Measurements from ENCODE around the gene SNED1. TPM values are rescaled to one million over a fixed set of nuclear protein-coding genes. Genes with fewer than 3 reads are reported as not detected.
"Not testable (repeated sequence)": the region's sequence is repeated elsewhere in the genome, so short reads cannot be mapped to it uniquely, and the experiment has no call there.

The SNED1 gene
- polyA plus RNA-seq, 1 donor, result 6.6 TPM

DNA sequence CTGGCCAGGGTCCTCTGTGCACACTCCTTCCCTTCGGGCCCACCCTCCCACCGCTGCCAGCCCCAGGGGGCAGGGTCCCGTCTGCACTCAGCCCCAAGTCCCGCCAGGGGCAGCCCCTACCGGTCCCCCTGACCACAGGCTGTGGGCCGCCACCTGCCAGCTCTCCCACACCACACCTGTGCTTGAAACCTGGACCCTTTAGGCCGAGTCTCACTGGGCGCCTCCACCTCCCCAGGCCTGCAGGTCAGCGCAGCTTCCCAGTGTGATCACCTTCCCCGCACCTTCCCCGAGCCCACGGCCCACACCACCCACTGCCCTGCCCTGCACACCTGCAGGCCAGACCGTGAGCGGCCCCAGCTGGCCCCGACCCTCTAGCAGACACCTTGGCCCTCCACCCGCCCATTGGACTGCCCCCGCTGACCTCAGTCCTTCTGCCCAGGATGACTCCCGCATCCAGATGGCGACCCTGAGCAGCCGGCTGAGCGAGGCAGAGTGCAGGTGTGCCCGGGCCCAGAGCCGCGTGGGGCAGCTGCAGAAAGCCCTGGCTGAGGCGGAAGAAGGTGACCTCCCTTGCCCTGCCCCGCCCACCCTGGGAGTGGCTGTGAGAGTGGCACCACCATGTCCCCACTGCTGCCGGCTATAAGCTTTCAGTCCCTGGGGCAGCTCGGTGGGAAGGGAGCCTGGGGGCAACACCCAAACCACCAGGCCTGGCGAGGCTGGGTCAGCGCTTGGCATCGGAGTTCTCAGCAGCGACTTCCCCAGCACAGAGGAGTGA is 31.3 kb upstream of the SNED1 start:
- DNase-seq, result no peak
- Histone ChIP-seq H3K9me3 (ENCODE audit: control insufficient read depth, low read depth, low read length) (no peaks in the 10 kb centered on the region), H3K4me1 (ENCODE audit: control insufficient read depth, insufficient read depth, low read length) (peaks cover 15% of the 10 kb centered on the region), H3K36me3 (ENCODE audit: control insufficient read depth, insufficient read depth, low read length) (no peaks in the 10 kb centered on the region), H3K27ac (ENCODE audit: low read length) (no peak overlapping the region), H3K4me3 (ENCODE audit: low read length) (no peak overlapping the region), H3K27me3 (ENCODE audit: control insufficient read depth, insufficient read depth, low read length) (no peaks in the 10 kb centered on the region)
- WGBS (ENCODE audit: insufficient coverage, low lambda C conversion rate), result no CpG with 5 or more reads among the region's 32 CpGs

DNA sequence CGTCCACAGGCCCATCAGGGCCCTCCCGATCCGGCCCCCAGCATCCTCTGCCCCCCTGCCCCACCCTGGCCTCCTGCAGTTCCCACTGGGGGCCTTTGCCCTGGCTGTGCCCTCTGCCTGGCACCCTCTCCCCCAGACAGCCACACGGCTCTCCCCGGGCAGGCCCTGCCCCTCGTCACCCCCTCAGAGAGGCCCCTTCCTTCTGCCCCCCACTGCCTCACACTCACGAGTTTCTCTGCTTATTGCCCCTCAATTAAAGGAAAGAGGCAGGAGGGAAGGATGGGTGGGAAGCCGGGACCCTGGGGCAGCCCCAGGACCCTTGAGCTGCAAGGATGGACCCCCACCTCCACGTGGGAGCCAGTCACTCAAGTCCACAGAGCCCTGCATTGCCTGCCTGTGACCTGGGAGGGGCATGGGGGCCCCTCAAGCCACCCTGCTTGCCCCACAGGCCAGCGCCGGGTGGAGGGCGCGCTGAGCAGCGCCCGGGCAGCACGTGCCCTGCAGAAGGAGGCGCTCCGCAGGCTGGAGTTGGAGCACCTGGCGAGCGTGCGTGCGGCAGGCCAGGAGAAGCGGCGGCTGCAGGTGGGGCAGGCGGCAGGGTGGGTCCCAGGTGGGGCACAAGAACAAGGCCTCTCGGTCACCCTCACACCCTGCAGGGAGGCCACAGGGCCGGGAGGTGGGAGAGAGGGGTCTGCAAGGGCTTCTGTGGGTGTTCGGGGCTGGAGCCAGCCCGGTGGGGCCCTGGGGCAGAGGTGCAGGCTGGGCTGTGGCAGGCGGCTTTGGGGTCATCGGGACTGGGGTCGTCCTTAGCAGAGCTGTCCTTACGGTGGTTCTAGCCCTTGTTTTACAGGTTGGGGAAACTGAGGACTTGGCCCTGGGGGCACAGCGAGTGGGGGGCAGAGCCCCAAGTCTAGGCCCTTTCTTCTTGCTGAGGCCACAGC is 30.5 kb upstream of the SNED1 start:
- no CpG with 5 or more reads among the region's 34 CpGs for WGBS (ENCODE audit: insufficient coverage, low lambda C conversion rate)
- Histone ChIP-seq H3K4me3 (ENCODE audit: low read length) (no peak overlapping the region), H3K27me3 (ENCODE audit: control insufficient read depth, insufficient read depth, low read length) (no peaks in the 10 kb centered on the region), H3K9me3 (ENCODE audit: control insufficient read depth, low read depth, low read length) (no peaks in the 10 kb centered on the region), H3K27ac (ENCODE audit: low read length) (no peak overlapping the region), H3K36me3 (ENCODE audit: control insufficient read depth, insufficient read depth, low read length) (no peaks in the 10 kb centered on the region), H3K4me1 (ENCODE audit: control insufficient read depth, insufficient read depth, low read length) (peaks cover 10% of the 10 kb centered on the region)
- DNase-seq, result no peak

DNA sequence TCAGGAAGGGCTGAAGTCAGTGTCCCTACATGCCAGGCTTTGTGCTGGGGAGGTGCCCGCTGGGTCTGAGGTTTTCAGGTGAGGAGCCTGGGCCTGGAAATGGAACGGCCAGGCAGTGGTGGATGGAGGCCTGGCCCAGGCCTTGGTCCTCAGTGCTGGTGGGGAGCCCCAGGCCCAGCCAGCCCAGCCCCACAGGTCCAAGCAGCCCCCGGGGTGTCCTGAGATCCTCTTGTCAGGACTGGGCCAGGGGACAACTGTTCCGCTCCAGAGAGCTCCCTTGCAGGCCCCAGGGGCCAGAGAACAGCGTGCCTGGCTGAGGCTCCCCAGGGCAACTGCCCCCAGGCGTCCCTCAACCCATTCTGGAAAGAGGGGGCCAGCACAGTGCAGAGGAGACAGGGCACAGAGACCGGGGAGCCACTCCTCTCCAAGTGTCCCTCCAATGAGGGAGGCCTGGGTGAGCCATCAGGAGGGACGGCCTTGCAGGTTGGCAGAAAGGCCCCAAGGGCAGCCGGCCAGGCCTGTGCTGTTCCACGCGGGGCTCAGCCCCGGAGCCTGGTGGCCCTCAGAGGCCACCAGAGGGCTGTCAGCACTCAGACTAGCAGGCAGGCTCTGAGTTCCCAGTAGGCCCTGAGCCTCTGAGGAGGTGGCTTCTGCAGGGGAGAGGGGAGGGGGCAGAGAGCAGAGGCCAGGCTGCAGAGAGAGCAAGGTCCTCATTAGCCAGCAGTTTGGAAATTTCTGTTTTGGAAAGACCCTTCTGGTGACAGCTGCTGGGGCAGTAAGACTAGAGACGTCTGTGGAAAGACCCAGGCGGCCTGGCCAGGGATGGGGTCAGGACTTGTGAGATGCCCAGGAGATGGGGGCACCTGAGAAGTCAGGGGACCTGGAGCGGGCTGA is 29.4 kb upstream of the SNED1 start:
- H3K36me3 ChIP-seq (ENCODE audit: control insufficient read depth, insufficient read depth, low read length), result no peaks in the 10 kb centered on the region
- H3K9me3 ChIP-seq (ENCODE audit: control insufficient read depth, low read depth, low read length), result peaks cover 4% of the 10 kb centered on the region
- peaks cover 10% of the 10 kb centered on the region for H3K4me1 ChIP-seq (ENCODE audit: control insufficient read depth, insufficient read depth, low read length)
- no peaks in the 10 kb centered on the region for H3K27me3 ChIP-seq (ENCODE audit: control insufficient read depth, insufficient read depth, low read length)
- DNase-seq, result no peak
- no peak overlapping the region for H3K27ac ChIP-seq (ENCODE audit: low read length)
- H3K4me3 ChIP-seq (ENCODE audit: low read length), result no peak overlapping the region
- no CpG with 5 or more reads among the region's 15 CpGs for WGBS (ENCODE audit: insufficient coverage, low lambda C conversion rate)

DNA sequence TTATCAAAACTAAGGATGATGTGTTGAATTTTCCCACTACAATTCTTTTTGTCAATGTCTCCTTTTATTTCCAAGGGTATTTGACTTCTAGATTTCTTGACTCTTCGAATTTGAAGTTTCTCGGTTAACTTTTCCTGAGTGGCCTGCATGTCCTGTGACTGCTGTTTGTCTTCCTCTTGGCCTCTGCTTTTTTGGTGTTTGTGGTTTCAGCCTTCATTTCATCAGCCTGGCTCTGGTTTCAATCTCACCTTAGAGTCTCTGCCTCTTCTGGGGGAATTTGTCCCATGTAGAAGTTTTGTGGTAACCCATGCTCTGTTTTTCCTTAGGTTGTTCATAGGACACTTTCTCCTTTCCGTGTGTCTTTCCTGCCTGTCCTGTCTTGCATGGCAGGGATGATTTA is 28.3 kb upstream of the SNED1 start:
- DNase-seq, result no peak
- Histone ChIP-seq H3K36me3 (ENCODE audit: control insufficient read depth, insufficient read depth, low read length) (no peaks in the 10 kb centered on the region), H3K4me3 (ENCODE audit: low read length) (no peak overlapping the region), H3K4me1 (ENCODE audit: control insufficient read depth, insufficient read depth, low read length) (peaks cover 10% of the 10 kb centered on the region), H3K9me3 (ENCODE audit: control insufficient read depth, low read depth, low read length) (peaks cover 4% of the 10 kb centered on the region), H3K27ac (ENCODE audit: low read length) (no peak overlapping the region), H3K27me3 (ENCODE audit: control insufficient read depth, insufficient read depth, low read length) (peaks cover 1% of the 10 kb centered on the region)
- WGBS (ENCODE audit: insufficient coverage, low lambda C conversion rate), result 100% methylated on average over 2 of the region's 3 CpGs

DNA sequence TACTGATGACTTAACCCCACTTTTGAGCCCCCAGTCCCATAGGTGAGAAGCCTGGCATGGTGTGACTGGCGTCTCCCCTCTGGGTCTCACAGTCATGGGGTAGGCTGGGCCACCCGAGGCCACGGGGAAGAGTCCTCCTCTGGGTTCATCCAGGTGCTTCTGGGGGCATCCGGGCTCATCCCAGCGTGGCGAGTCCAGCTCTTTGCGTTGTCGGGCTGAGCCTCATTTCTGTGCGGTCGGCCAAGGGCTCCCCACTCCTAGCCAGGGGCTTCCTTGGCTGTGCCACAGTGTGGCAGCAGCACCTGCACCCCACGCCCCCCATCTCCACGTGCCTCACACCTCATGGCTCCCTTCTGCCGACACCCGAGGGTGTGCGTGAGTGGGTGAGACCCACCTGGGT is 27.6 kb upstream of the SNED1 start:
- no CpG with 5 or more reads among the region's 15 CpGs for WGBS (ENCODE audit: insufficient coverage, low lambda C conversion rate)
- Histone ChIP-seq H3K27ac (ENCODE audit: low read length) (no peak overlapping the region), H3K36me3 (ENCODE audit: control insufficient read depth, insufficient read depth, low read length) (no peaks in the 10 kb centered on the region), H3K27me3 (ENCODE audit: control insufficient read depth, insufficient read depth, low read length) (peaks cover 5% of the 10 kb centered on the region), H3K9me3 (ENCODE audit: control insufficient read depth, low read depth, low read length) (peaks cover 4% of the 10 kb centered on the region), H3K4me1 (ENCODE audit: control insufficient read depth, insufficient read depth, low read length) (peaks cover 6% of the 10 kb centered on the region), H3K4me3 (ENCODE audit: low read length) (no peak overlapping the region)
- DNase-seq, result no peak

DNA sequence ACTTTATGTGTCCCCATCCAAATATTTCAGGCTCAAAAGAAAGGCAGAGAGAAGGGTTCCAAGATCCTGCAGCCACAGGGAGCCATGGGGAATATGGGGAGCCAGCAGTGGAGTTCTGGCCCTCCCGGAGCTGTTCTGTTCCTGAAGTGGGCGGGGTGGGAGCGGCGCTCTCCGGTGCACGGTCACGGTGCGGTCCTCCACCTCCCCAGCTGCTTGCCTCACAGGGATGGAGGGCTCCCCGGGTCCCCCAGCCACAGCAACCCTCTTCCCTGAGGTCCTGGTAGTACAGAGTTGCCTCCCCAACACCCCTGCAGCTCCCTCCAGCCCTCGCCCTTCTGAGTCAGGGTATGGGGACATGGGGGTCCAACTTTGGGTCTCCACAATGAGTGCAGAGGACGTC is 26.2 kb upstream of the SNED1 start:
- no CpG with 5 or more reads among the region's 11 CpGs for WGBS (ENCODE audit: insufficient coverage, low lambda C conversion rate)
- H3K27ac ChIP-seq (ENCODE audit: low read length), result no peak overlapping the region
- DNase-seq, result no peak
- H3K4me1 ChIP-seq (ENCODE audit: control insufficient read depth, insufficient read depth, low read length), result no peaks in the 10 kb centered on the region
- no peaks in the 10 kb centered on the region for H3K36me3 ChIP-seq (ENCODE audit: control insufficient read depth, insufficient read depth, low read length)
- peaks cover 5% of the 10 kb centered on the region for H3K27me3 ChIP-seq (ENCODE audit: control insufficient read depth, insufficient read depth, low read length)
- peaks cover 4% of the 10 kb centered on the region for H3K9me3 ChIP-seq (ENCODE audit: control insufficient read depth, low read depth, low read length)
- H3K4me3 ChIP-seq (ENCODE audit: low read length), result no peak overlapping the region

DNA sequence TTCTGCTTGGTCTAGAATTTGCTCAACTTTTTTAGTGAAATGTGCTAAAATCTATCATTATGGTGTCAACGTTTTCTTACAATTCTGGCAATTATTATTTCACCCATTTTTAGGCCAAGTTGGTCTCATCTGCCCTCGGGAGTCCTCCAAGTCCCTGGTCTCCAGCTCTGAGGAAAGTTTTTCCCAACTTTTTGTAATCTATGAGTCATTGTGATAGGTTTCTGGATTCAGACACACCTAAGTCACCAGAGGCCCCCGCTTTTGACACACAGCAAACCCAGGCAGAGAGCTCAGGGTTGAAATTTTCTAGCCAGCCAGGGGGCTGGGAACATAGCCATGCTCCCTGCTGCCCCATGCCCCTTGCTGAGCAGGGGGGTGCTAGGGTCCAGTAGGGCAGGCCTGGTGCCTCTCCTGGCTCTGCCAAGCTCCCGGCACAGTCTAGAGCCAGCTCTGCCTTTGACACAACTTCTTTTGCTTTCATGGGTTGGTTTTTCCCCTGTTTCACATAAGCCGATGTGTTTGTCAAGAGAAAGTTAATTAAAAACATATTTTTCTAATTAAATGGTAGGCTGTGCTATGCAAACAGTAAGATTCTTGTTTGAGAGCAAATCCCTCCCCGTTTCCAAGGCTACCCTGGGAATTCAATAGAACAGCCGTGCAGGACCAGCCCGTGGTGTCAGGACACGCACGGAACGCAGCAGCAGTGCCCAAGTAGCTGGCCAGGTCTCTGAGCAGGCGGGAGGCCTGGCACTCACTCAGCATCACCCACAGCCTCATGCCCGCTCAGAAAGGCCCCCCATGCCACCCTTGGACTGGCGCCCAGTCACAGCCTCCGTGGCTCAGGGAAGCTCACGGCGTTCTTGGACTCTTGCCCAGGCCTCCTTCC is 25.5 kb upstream of the SNED1 start:
- 83% methylated on average over 1 of the region's 17 CpGs for WGBS (ENCODE audit: insufficient coverage, low lambda C conversion rate)
- H3K27me3 ChIP-seq (ENCODE audit: control insufficient read depth, insufficient read depth, low read length), result peaks cover 5% of the 10 kb centered on the region
- H3K4me1 ChIP-seq (ENCODE audit: control insufficient read depth, insufficient read depth, low read length), result no peaks in the 10 kb centered on the region
- peaks cover 4% of the 10 kb centered on the region for H3K9me3 ChIP-seq (ENCODE audit: control insufficient read depth, low read depth, low read length)
- no peak overlapping the region for H3K4me3 ChIP-seq (ENCODE audit: low read length)
- no peak for DNase-seq
- H3K27ac ChIP-seq (ENCODE audit: low read length), result no peak overlapping the region
- no peaks in the 10 kb centered on the region for H3K36me3 ChIP-seq (ENCODE audit: control insufficient read depth, insufficient read depth, low read length)

DNA sequence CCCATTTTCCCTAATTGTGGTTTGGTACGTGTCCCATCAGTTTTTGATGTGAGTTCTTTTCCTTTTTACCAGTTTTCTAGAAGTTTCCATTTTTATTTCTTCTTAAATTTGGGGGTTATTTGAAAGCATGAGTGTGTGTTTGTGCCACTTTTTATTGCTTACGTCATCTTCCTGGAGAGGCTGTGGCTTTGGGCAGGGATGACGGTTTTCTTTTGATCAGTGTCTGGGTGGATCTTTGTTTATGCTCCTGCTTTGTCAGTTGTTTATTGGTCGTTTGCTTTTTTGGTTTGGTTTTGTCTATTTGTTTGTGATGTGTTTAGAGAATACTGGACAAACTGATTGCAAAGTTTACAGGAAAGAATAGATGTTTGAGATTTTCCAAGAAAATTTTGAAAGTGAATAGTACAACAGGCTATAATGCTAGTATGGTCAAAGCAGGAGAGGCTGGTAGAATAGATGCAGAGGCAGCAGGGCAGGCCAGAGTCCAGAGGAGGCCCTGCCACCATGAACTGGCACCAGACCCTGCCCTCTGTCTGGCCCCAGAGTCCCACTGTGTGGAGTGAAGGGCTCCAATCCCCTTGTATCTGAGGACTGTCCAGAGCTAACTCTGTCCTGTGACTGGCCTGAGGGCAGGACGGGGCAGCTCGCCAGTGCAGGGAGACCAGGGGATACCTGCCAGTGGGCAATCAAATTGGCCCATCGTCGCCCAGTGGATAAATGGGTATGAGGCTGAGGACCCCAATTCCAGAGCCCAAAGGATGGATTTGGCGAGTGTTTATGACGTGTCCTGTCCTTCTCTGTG is 23.4 kb upstream of the SNED1 start:
- 20% methylated on average over 1 of the region's 10 CpGs for WGBS (ENCODE audit: insufficient coverage, low lambda C conversion rate)
- H3K27ac ChIP-seq (ENCODE audit: low read length), result no peak overlapping the region

DNA sequence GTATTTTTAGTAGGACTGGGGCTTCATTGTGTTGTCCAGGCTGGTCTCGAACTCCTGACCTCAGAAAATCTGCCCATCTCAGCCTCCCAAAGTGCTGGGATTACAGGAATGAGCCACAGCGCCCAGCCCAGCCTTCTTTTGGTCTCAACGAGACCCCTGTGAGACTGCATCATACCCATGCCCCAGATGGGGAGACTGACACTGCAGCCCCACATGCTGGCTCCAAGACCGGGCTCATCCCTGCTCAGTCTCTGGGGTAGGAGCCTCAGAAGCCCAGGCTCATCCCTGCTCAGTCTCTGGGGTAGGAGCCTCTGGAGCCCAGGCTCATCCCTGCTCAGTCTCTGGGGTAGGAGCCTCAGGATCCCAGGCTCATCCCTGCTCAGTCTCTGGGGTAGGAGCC is 22.5 kb upstream of the SNED1 start:
- no CpG with 5 or more reads among the region's 4 CpGs for WGBS (ENCODE audit: insufficient coverage, low lambda C conversion rate)
- not testable (repeated sequence) for H3K4me1 ChIP-seq (ENCODE audit: control insufficient read depth, insufficient read depth, low read length); H3K27ac ChIP-seq (ENCODE audit: low read length); H3K9me3 ChIP-seq (ENCODE audit: control insufficient read depth, low read depth, low read length); H3K4me3 ChIP-seq (ENCODE audit: low read length); H3K36me3 ChIP-seq (ENCODE audit: control insufficient read depth, insufficient read depth, low read length); H3K27me3 ChIP-seq (ENCODE audit: control insufficient read depth, insufficient read depth, low read length); DNase-seq

More for the DNA sequence above, 23.4 kb upstream of the SNED1 start:
- H3K9me3 ChIP-seq (ENCODE audit: control insufficient read depth, low read depth, low read length), result peaks cover 4% of the 10 kb centered on the region
- DNase-seq, result no peak
- no peaks in the 10 kb centered on the region for H3K36me3 ChIP-seq (ENCODE audit: control insufficient read depth, insufficient read depth, low read length)
- H3K4me3 ChIP-seq (ENCODE audit: low read length), result no peak overlapping the region
- H3K27me3 ChIP-seq (ENCODE audit: control insufficient read depth, insufficient read depth, low read length), result peaks cover 5% of the 10 kb centered on the region
- no peaks in the 10 kb centered on the region for H3K4me1 ChIP-seq (ENCODE audit: control insufficient read depth, insufficient read depth, low read length)

Measured in large intestine (tissue), 3 donors.